Upper lobe of left lung (tissue), 6 donors: ENCODE results near the gene HOXD13. TPM values are rescaled to one million over a fixed set of nuclear protein-coding genes. Genes with fewer than 3 reads are reported as not detected.

ENCODE experiments used
- ATAC-seq, 2 donors: fragments of 200-7000 bp; cut with Tn5 transposase; one replicate each; pipeline ENCODE4 v1.9.1; 2022; ENCODE audit warnings: mild to moderate bottlenecking in 2 of 2, moderate library complexity in 2 of 2; ENCODE audit not compliant: low FRiP score in 2 of 2
- DNase-seq, 2 donors: peaks; one replicate each; pipeline ENCODE4 v3.0.0-alpha.2; 2019 to 2020
- H3K27ac ChIP-seq, 4 donors: fragments of 200-600 bp; sonication (generic); one replicate each; pipeline ENCODE4 v1.5.1; 2016 to 2019
- H3K27me3 ChIP-seq, 4 donors: fragments of 200-600 bp; sonication (generic); one replicate each; pipeline ENCODE4 v1.5.1; 2017 to 2019
- H3K36me3 ChIP-seq, 4 donors: fragments of 200-600 bp; sonication (generic); one replicate each; pipeline ENCODE4 v1.5.1; 2016 to 2019
- H3K4me1 ChIP-seq, 4 donors: fragments of 200-600 bp; sonication (generic); one replicate each; pipeline ENCODE4 v1.5.1; 2018 to 2019
- H3K4me3 ChIP-seq, 4 donors: fragments of 200-600 bp; sonication (generic); one replicate each; pipeline ENCODE4 v1.5.1; 2017 to 2019; ENCODE audit warnings: mild to moderate bottlenecking in 2 of 4, moderate library complexity in 1 of 4
- H3K9me3 ChIP-seq, 4 donors: fragments of 200-600 bp; sonication (generic); one replicate each; pipeline ENCODE4 v1.5.1; 2018 to 2019
- EP300 ChIP-seq, 4 donors: sonication (generic); formaldehyde crosslinking; IDR thresholded peaks; one replicate each; pipeline ENCODE4 v1.5.1; 2017; ENCODE audit warnings: antibody characterized with exemption in 4 of 4, control low read depth in 2 of 4
- POLR2A ChIP-seq, 4 donors: fragments of 450-650 bp; IDR thresholded peaks; one replicate each; pipeline ENCODE4 v1.5.1; 2016 to 2017; ENCODE audit warnings: antibody characterized with exemption in 4 of 4, mild to moderate bottlenecking in 2 of 4
- POLR2AphosphoS5 ChIP-seq, 2 donors: sonication (generic); formaldehyde crosslinking; IDR thresholded peaks; one replicate each; pipeline ENCODE4 v1.5.1; 2017; ENCODE audit warnings: antibody characterized with exemption in 2 of 2
- WGBS, 2 donors: methylation state at CpG; one replicate each; pipeline ENCODE4 v1.1.5; 2017 to 2018; 5-methylcytosine and 5-hydroxymethylcytosine counted together
- total RNA-seq, 6 donors: library from RNA; depleted of rRNA in 4 of 6; stranded (reverse); fragments of >200 nt in 4 of 6; gene quantifications; one replicate each; pipeline versions ENCODE4 v1.1.0 to v1.2.1, GENCODE V29; 2016 to 2021
- TF ChIP-seq, protein P1 (sequence below), 6 experiments: fragments of 450-650 bp in 4 of 6; fragments of 200-600 bp in 2 of 6; sonication (generic) in 2 of 6; IDR thresholded peaks; one replicate each; pipeline ENCODE4 v1.5.1; 2016 to 2019; ENCODE audit warnings: antibody characterized with exemption in 6 of 6
- donor health status: DM: no; HTN: no; CAD: no; lungs with moderate emphysema.
- donor health status: DM: no; HTN: yes; CAD: no; lungs with severe emphysema.

The HOXD13 gene
- total RNA-seq, 6 donors from 2014 or later: not detected

DNA sequence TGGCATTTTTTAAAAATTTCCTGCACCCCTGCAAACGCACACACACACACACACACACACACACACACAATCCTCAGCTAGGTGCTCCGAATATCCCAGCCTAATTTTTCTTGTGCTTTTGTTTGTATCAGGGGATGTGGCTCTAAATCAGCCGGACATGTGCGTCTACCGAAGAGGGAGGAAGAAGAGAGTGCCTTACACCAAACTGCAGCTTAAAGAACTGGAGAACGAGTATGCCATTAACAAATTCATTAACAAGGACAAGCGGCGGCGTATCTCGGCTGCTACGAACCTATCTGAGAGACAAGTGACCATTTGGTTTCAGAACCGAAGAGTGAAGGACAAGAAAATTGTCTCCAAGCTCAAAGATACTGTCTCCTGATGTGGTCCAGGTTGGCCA is 1.8 kb downstream of the HOXD13 start:
- Histone ChIP-seq H3K27me3 (peaks cover 0 to 95% (median 54%) of the 10 kb centered on the region in 4 donors), H3K9me3 (no peaks in the 10 kb centered on the region), H3K27ac (no peak overlapping the region), H3K4me3 (no peak overlapping the region), H3K4me1 (peaks cover 30 to 41% (median 33%) of the 10 kb centered on the region in 4 donors), H3K36me3 (no peaks in the 10 kb centered on the region)
- ATAC-seq (no peak), DNase-seq (no peak)
- WGBS, 2 donors: 6 to 7% methylated on average over 12 of the region's 12 CpGs
- TF ChIP-seq POLR2AphosphoS5 (IDR thresholded peaks at IDR 0.05) (no peak), EP300 (IDR thresholded peaks at IDR 0.05) (no peak), POLR2A (IDR thresholded peaks at IDR 0.05) (no peak)
- TF ChIP-seq, protein P1, sequence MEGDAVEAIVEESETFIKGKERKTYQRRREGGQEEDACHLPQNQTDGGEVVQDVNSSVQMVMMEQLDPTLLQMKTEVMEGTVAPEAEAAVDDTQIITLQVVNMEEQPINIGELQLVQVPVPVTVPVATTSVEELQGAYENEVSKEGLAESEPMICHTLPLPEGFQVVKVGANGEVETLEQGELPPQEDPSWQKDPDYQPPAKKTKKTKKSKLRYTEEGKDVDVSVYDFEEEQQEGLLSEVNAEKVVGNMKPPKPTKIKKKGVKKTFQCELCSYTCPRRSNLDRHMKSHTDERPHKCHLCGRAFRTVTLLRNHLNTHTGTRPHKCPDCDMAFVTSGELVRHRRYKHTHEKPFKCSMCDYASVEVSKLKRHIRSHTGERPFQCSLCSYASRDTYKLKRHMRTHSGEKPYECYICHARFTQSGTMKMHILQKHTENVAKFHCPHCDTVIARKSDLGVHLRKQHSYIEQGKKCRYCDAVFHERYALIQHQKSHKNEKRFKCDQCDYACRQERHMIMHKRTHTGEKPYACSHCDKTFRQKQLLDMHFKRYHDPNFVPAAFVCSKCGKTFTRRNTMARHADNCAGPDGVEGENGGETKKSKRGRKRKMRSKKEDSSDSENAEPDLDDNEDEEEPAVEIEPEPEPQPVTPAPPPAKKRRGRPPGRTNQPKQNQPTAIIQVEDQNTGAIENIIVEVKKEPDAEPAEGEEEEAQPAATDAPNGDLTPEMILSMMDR (IDR thresholded peaks at IDR 0.05): no peak

DNA sequence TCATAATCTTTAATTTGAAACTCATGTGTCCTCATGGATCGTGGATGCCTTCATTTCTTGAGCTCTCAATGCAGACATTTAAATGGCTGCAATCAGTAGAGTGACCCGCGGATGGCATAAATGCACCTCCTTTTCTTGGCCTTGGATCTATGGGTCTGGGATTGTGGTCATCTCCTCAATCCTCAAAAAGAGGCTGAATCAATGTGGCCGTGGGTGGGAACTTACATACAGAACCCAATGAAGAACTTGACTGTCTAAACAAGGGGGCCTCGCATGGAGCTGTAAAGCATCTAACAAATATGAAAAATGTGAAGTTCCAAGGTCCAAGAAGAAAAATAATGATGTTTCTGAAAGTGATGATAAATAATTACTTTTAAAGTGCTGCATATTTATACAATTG is 2.9 kb downstream of the HOXD13 start:
- no peak for ATAC-seq
- H3K9me3 ChIP-seq: no peaks in the 10 kb centered on the region
- WGBS, 2 donors: 17 to 18% methylated on average over 5 of the region's 5 CpGs
- H3K4me1 ChIP-seq: peaks cover 30 to 51% (median 33%) of the 10 kb centered on the region in 4 donors
- H3K27me3 ChIP-seq: peaks cover 0 to 98% (median 57%) of the 10 kb centered on the region in 4 donors
- H3K36me3 ChIP-seq: no peaks in the 10 kb centered on the region
- TF ChIP-seq POLR2AphosphoS5 (IDR thresholded peaks at IDR 0.05) (no peak), EP300 (IDR thresholded peaks at IDR 0.05) (no peak), POLR2A (IDR thresholded peaks at IDR 0.05) (no peak)
- TF ChIP-seq, protein P1 (IDR thresholded peaks at IDR 0.05): no peak
- no peak overlapping the region for H3K4me3 ChIP-seq
- no peak overlapping the region for H3K27ac ChIP-seq
- DNase-seq: no peak

DNA sequence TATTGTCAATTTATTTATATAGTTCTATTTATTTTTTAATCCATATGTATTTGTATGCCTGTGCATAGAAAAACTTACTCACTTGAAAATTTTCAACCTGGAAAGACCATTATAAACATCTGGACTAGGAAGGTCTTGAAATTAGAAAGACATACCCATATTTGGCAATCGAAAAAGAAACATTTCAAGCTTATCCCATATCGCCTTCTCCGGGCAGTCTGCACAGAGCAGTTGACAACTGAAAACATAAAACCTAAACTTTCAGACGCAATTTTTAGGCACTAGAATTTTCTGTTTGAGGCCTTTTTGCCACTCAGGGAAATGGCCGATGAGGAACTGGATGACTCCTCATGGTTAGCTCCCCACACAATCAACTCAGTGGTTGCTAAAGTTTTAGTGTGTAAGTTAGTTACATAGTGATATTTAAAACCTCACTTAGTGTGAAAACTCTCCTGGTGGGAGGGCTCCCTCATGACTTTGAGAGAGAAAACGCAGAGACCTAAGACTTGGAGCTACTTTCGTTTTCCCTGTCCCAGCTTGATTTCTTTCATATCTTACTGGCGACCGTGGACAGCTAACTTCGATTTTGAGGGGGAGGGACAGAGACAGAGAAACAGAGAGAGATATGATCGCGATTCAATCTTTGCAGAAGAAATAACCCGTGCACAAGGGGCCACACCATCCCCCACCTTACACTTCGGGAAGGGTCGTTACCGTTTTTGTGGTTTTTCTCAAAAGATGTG is 3.9 kb downstream of the HOXD13 start:
- WGBS, 2 donors: 11 to 12% methylated on average over 16 of the region's 16 CpGs
- H3K4me3 ChIP-seq: peak overlapping the region in 3 of 4 donors; percentile 31 to 52 (median 41)

DNA sequence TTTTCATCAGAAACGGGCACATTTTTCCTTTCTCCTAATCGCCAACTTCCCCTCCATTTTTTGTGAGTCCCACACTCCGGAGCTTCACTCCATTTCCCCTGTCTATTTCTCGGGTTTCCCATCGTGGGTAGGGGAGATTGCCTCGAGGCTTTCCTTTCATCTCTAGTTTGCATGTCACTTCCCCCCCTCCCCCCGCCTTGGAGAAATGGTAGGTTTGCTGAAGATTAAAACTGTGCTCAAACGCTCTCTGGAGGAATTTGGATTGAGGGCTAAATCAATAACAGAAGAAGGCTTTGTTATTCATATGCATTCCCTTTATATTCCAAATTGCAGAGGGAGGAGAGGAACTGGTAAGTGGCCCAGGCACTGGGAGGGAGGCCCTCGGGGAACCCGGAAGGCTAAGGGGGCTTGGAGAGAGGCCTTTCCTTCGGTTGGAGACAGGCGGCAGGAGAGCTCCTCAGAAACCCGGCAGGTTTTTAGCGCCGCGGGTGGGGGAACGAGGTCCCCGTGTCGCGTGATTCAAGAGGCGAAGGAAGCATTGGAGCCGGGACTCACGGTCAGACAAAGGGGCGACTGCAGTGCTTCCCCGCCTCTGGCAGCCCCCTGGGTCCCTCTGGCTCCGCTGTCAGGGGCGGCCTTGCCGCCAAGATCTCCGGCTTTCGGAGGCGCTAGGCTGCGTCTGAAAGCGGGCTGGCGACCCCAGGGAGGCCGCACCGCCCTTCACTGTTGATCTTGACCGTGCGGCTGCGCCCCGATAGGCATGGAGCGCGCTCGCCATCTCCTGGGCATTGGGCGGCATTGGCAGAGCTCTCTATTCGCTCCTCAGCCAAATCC is 4.7 kb downstream of the HOXD13 start:
- ATAC-seq: peak; percentile 74 to 86
- peaks cover 0 to 96% (median 62%) of the 10 kb centered on the region in 4 donors for H3K27me3 ChIP-seq
- H3K36me3 ChIP-seq: no peaks in the 10 kb centered on the region
- H3K4me3 ChIP-seq: peak overlapping the region; percentile 30 to 52 (median 36)
- no peak overlapping the region for H3K27ac ChIP-seq
- H3K4me1 ChIP-seq: peaks cover 27 to 49% (median 33%) of the 10 kb centered on the region in 4 donors
- DNase-seq: peak; percentile 66 to 90
- 1 to 2% methylated on average over 20 to 42 of the region's 45 CpGs for WGBS, 2 donors
- TF ChIP-seq POLR2AphosphoS5 (IDR thresholded peaks at IDR 0.05): no peak
- TF ChIP-seq, protein P1 (IDR thresholded peaks at IDR 0.05): peak; percentile 67 to 90 (median 78)
- no peaks in the 10 kb centered on the region for H3K9me3 ChIP-seq

More for the DNA sequence above, 3.9 kb downstream of the HOXD13 start:
- Histone ChIP-seq H3K4me1 (peaks cover 30 to 54% (median 33%) of the 10 kb centered on the region in 4 donors), H3K27me3 (peaks cover 0 to 99% (median 62%) of the 10 kb centered on the region in 4 donors), H3K9me3 (no peaks in the 10 kb centered on the region), H3K27ac (no peak overlapping the region), H3K36me3 (no peaks in the 10 kb centered on the region)
- ATAC-seq (no peak), DNase-seq (no peak)
- TF ChIP-seq POLR2AphosphoS5 (IDR thresholded peaks at IDR 0.05): no peak
- TF ChIP-seq POLR2A (IDR thresholded peaks at IDR 0.05): no peak
- TF ChIP-seq EP300 (IDR thresholded peaks at IDR 0.05): no peak
- TF ChIP-seq, protein P1 (IDR thresholded peaks at IDR 0.05): no peak
